GM23248 (cell line): ENCODE results near the gene SLC8A1. TPM values are rescaled to one million over a fixed set of nuclear protein-coding genes. Genes with fewer than 3 reads are reported as not detected.

ENCODE experiments used
- DNase-seq: peaks from one replicate; pipeline ENCODE4 v3.0.0-alpha.2; 2015
- H2AFZ ChIP-seq: fragments of 200-600 bp; sonication (generic); 2 replicates; pipeline ENCODE4 v1.6.1; 2016; ENCODE audit warnings: antibody characterized with exemption
- H3F3A ChIP-seq: fragments of 200-600 bp; sonication (generic); 2 replicates; pipeline ENCODE4 v1.6.1; 2016; ENCODE audit warnings: mild to moderate bottlenecking, antibody characterized with exemption, mixed run types; ENCODE audit not compliant: insufficient read depth
- H3K27ac ChIP-seq: fragments of 200-600 bp; sonication (generic); 2 replicates; pipeline ENCODE4 v1.5.1; 2016; ENCODE audit warnings: mild to moderate bottlenecking
- H3K27me3 ChIP-seq: fragments of 200-600 bp; sonication (generic); replicated peaks from 2 replicates; pipeline ENCODE4 v1.6.1; 2016; ENCODE audit warnings: mild to moderate bottlenecking; ENCODE audit not compliant: insufficient read depth
- H3K36me3 ChIP-seq: fragments of 200-600 bp; sonication (generic); 2 replicates; pipeline ENCODE4 v1.6.1; 2016; ENCODE audit warnings: low read depth, mild to moderate bottlenecking
- H3K4me1 ChIP-seq: fragments of 200-600 bp; sonication (generic); 2 replicates; pipeline ENCODE4 v1.6.1; 2016; ENCODE audit warnings: mild to moderate bottlenecking; ENCODE audit not compliant: insufficient read depth
- H3K4me2 ChIP-seq: fragments of 200-600 bp; sonication (generic); one replicate; pipeline ENCODE4 v1.6.1; 2016; ENCODE audit warnings: mild to moderate bottlenecking; ENCODE audit not compliant: unreplicated experiment
- H3K4me3 ChIP-seq: fragments of 200-600 bp; sonication (generic); 2 replicates; pipeline ENCODE4 v1.5.1; 2016; ENCODE audit warnings: mild to moderate bottlenecking
- H3K79me2 ChIP-seq: fragments of 200-600 bp; sonication (generic); 2 replicates; pipeline ENCODE4 v1.6.1; 2016; ENCODE audit warnings: mild to moderate bottlenecking; ENCODE audit not compliant: insufficient read depth
- H3K9ac ChIP-seq: fragments of 200-600 bp; sonication (generic); 2 replicates; pipeline ENCODE4 v1.6.1; 2016; ENCODE audit warnings: mild to moderate bottlenecking
- H3K9me2 ChIP-seq: fragments of 200-600 bp; sonication (generic); 2 replicates; pipeline ENCODE4 v1.6.1; 2016; ENCODE audit warnings: mixed run types, mild to moderate bottlenecking, moderate library complexity; ENCODE audit not compliant: insufficient read depth
- H3K9me3 ChIP-seq: fragments of 200-600 bp; sonication (generic); one replicate; pipeline ENCODE4 v1.6.1; 2017; ENCODE audit warnings: low read depth
- H4K20me1 ChIP-seq: fragments of 200-600 bp; sonication (generic); 2 replicates; pipeline ENCODE4 v1.6.0; 2016; ENCODE audit not compliant: insufficient read depth
- EZH2 ChIP-seq: fragments of 200-600 bp; sonication (generic); IDR thresholded peaks from 2 replicates; pipeline ENCODE4 v1.6.1; 2018; ENCODE audit warnings: antibody characterized with exemption, mild to moderate bottlenecking; ENCODE audit not compliant: insufficient read depth, poor library complexity, severe bottlenecking
- EZH2phosphoT487 ChIP-seq: fragments of 200-600 bp; sonication (generic); IDR thresholded peaks from 2 replicates; pipeline ENCODE4 v1.6.1; 2018; ENCODE audit warnings: antibody characterized with exemption, moderate library complexity, mild to moderate bottlenecking, low read depth; ENCODE audit not compliant: insufficient read depth
- WGBS, 2 experiments: methylation state at CpG; one replicate each; pipeline ENCODE4 v1.1.6; 2015 to 2017; ENCODE audit warnings: low lambda C conversion rate in 2 of 2, low coverage in 1 of 2; ENCODE audit errors: missing lambda C conversion rate in 2 of 2; 5-methylcytosine and 5-hydroxymethylcytosine counted together
- in situ Hi-C: fragments of 300-500 bp; cut with MboI; formaldehyde crosslinking; loops from 2 replicates; pipeline ENCODE4 v1.15.0; 2020
- polyA plus RNA-seq: library from polyadenylated mRNA; unstranded; fragments of >200 nt; fragmentation: Nextera tagmentation; extraction: Ambion mirVana; gene quantifications from 2 replicates; pipeline ENCODE4 v1.2.1, GENCODE V29; 2016
- total RNA-seq: library from RNA; depleted of rRNA; stranded (reverse); fragments of >200 nt; shearing (Covaris generic); gene quantifications from 2 replicates; pipeline ENCODE4 v1.2.3, GENCODE V29; 2014

The SLC8A1 gene
- total and polyA plus RNA-seq, 2 experiments from 2014 or later = 13.8 to 83.4 TPM

GRCh38 chr2:40454321-40454720 lies 2.4 kb upstream of the SLC8A1 start:
- in situ Hi-C loops = no loop called here
- WGBS, 2 experiments = 96 to 98% methylated on average over 3 of the region's 3 CpGs

GRCh38 chr2:40452786-40453185 lies 896 bp upstream of the SLC8A1 start:
- TF ChIP-seq EZH2phosphoT487 (no peak), EZH2 (no peak)
- peaks cover 28% of the 10 kb centered on the region for H3F3A ChIP-seq
- no peaks in the 10 kb centered on the region for H3K9me2 ChIP-seq
- DNase-seq = no peak
- no peaks in the 10 kb centered on the region for H3K9me3 ChIP-seq
- peak overlapping the region; percentile 98 for H3K4me3 ChIP-seq
- H3K4me2 ChIP-seq = peak overlapping the region; percentile 73
- peaks cover 28% of the 10 kb centered on the region for H3K79me2 ChIP-seq
- H3K9ac ChIP-seq = no peak overlapping the region
- no peaks in the 10 kb centered on the region for H3K27me3 ChIP-seq
- H3K4me1 ChIP-seq = peaks cover 26% of the 10 kb centered on the region
- no peak overlapping the region for H3K27ac ChIP-seq
- in situ Hi-C loops = no loop called here
- no peaks in the 10 kb centered on the region for H4K20me1 ChIP-seq
- WGBS, 2 experiments = 90 to 96% methylated on average over 8 of the region's 8 CpGs
- peak overlapping the region; percentile 94 for H2AFZ ChIP-seq
- no peaks in the 10 kb centered on the region for H3K36me3 ChIP-seq

More at GRCh38 chr2:40454321-40454720, 2.4 kb upstream of the SLC8A1 start:
- H3K9ac ChIP-seq = no peak overlapping the region
- no peaks in the 10 kb centered on the region for H3K27me3 ChIP-seq
- peaks cover 21% of the 10 kb centered on the region for H3K4me1 ChIP-seq
- no peak overlapping the region for H3K27ac ChIP-seq
- H3K4me3 ChIP-seq = no peak overlapping the region
- DNase-seq = no peak
- peaks cover 24% of the 10 kb centered on the region for H3F3A ChIP-seq
- no peaks in the 10 kb centered on the region for H3K9me2 ChIP-seq
- no peaks in the 10 kb centered on the region for H3K36me3 ChIP-seq
- H3K79me2 ChIP-seq = peaks cover 12% of the 10 kb centered on the region
- H3K4me2 ChIP-seq = no peak overlapping the region
- no peaks in the 10 kb centered on the region for H4K20me1 ChIP-seq
- no peak for TF ChIP-seq EZH2phosphoT487
- no peak for TF ChIP-seq EZH2
- H2AFZ ChIP-seq = no peak overlapping the region
- no peaks in the 10 kb centered on the region for H3K9me3 ChIP-seq

- H3K4me3 ChIP-seq = peak overlapping the region; percentile 98
- WGBS, 2 experiments = 0 to 1% methylated on average over 18 of the region's 18 CpGs
- in situ Hi-C loops = no loop called here
- H4K20me1 ChIP-seq = no peaks in the 10 kb centered on the region
- H3K27me3 ChIP-seq = no peaks in the 10 kb centered on the region
- H3K9me2 ChIP-seq = no peaks in the 10 kb centered on the region
- peaks cover 24% of the 10 kb centered on the region for H3F3A ChIP-seq
- H3K79me2 ChIP-seq = peaks cover 46% of the 10 kb centered on the region
- peaks cover 19% of the 10 kb centered on the region for H3K4me1 ChIP-seq
- peak overlapping the region; percentile 97 for H3K4me2 ChIP-seq
- peak overlapping the region; percentile 41 for H3K27ac ChIP-seq
- H3K9me3 ChIP-seq = no peaks in the 10 kb centered on the region
- peak; percentile 87 for DNase-seq
- no peak for TF ChIP-seq EZH2phosphoT487
- TF ChIP-seq EZH2 = no peak
- peak overlapping the region; percentile 87 for H2AFZ ChIP-seq
- peak overlapping the region; percentile 71 for H3K9ac ChIP-seq
- H3K36me3 ChIP-seq = no peaks in the 10 kb centered on the region; the same call in 1 of the 2 replicates
Measured at GRCh38 chr2:40450796-40451430, 977 bp downstream of the SLC8A1 start.

GRCh38 chr2:40450066-40450795 lies 1.7 kb downstream of the SLC8A1 start:
- no peaks in the 10 kb centered on the region for H3K27me3 ChIP-seq
- DNase-seq = peak; percentile 67
- peaks cover 19% of the 10 kb centered on the region for H3K4me1 ChIP-seq
- peaks cover 53% of the 10 kb centered on the region for H3K79me2 ChIP-seq
- no peaks in the 10 kb centered on the region for H3K9me3 ChIP-seq
- no peaks in the 10 kb centered on the region for H4K20me1 ChIP-seq
- WGBS, 2 experiments = 20 to 23% methylated on average over 11 to 12 of the region's 12 CpGs
- H3K9me2 ChIP-seq = no peaks in the 10 kb centered on the region
- peak overlapping the region; percentile 41 for H3K27ac ChIP-seq
- peak overlapping the region; percentile 98 for H3K4me3 ChIP-seq
- peaks cover 24% of the 10 kb centered on the region for H3F3A ChIP-seq
- TF ChIP-seq EZH2phosphoT487 (no peak), EZH2 (no peak)
- H3K4me2 ChIP-seq = peak overlapping the region; percentile 97
- peak overlapping the region; percentile 71 for H3K9ac ChIP-seq
- in situ Hi-C loops = no loop called here
- no peaks in the 10 kb centered on the region; the same call in 1 of the 2 replicates for H3K36me3 ChIP-seq
- H2AFZ ChIP-seq = peak overlapping the region; percentile 87
